ENCODE measurements around the gene STXBP1. TPM values are rescaled to one million over a fixed set of nuclear protein-coding genes. Genes with fewer than 3 reads are reported as not detected.

Gene STXBP1
- total and polyA plus RNA-seq, 9 of the 15 experiments (the other 6 are each of a cell fraction or from before 2014, with no cell fraction given): 4.6 to 35.1 (median 9.7) TPM

- TF ChIP-seq CREB3L1 (IDR thresholded peaks at IDR 0.05; ENCODE audit: borderline replicate concordance, low read depth) (peak; percentile 76; the same call in 1 of the 2 replicates), USF1 (CRISPR knock-in tag; IDR thresholded peaks at IDR 0.05) (peak; percentile 89), ZNF282 (CRISPR knock-in tag; IDR thresholded peaks at IDR 0.05) (no peak), BRCA1 (IDR thresholded peaks at IDR 0.05) (no peak), BRCA1 (CRISPR knock-in tag; IDR thresholded peaks at IDR 0.05) (no peak), RREB1 (CRISPR knock-in tag; IDR thresholded peaks at IDR 0.05) (peak; percentile 44; the same call in 1 of the 2 replicates), RUNX1 (IDR thresholded peaks at IDR 0.05; ENCODE audit: low read depth) (no peak), POLR3G (IDR thresholded peaks at IDR 0.05; ENCODE audit: extremely low read depth, insufficient read length, insufficient replicate concordance) (no peak), MBD1 (CRISPR knock-in tag; IDR thresholded peaks at IDR 0.05) (no peak)
- TF ChIP-seq, protein P1, sequence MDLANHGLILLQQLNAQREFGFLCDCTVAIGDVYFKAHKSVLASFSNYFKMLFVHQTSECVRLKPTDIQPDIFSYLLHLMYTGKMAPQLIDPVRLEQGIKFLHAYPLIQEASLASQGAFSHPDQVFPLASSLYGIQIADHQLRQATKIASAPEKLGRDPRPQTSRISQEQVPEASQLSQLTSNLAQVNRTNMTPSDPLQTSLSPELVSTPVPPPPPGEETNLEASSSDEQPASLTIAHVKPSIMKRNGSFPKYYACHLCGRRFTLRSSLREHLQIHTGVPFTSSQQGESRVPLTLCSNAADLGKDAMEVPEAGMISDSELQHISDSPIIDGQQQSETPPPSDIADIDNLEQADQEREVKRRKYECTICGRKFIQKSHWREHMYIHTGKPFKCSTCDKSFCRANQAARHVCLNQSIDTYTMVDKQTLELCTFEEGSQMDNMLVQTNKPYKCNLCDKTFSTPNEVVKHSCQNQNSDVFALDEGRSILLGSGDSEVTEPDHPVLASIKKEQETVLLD (IDR thresholded peaks at IDR 0.05): no peak
- TF ChIP-seq, protein P2, sequence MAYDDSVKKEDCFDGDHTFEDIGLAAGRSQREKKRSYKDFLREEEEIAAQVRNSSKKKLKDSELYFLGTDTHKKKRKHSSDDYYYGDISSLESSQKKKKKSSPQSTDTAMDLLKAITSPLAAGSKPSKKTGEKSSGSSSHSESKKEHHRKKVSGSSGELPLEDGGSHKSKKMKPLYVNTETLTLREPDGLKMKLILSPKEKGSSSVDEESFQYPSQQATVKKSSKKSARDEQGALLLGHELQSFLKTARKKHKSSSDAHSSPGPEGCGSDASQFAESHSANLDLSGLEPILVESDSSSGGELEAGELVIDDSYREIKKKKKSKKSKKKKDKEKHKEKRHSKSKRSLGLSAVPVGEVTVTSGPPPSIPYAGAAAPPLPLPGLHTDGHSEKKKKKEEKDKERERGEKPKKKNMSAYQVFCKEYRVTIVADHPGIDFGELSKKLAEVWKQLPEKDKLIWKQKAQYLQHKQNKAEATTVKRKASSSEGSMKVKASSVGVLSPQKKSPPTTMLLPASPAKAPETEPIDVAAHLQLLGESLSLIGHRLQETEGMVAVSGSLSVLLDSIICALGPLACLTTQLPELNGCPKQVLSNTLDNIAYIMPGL (CRISPR knock-in tag; IDR thresholded peaks at IDR 0.05): no peak
- TF ChIP-seq, protein P3, sequence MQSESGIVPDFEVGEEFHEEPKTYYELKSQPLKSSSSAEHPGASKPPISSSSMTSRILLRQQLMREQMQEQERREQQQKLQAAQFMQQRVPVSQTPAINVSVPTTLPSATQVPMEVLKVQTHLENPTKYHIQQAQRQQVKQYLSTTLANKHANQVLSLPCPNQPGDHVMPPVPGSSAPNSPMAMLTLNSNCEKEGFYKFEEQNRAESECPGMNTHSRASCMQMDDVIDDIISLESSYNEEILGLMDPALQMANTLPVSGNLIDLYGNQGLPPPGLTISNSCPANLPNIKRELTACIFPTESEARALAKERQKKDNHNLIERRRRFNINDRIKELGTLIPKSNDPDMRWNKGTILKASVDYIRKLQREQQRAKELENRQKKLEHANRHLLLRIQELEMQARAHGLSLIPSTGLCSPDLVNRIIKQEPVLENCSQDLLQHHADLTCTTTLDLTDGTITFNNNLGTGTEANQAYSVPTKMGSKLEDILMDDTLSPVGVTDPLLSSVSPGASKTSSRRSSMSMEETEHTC (IDR thresholded peaks at IDR 0.05): peak; percentile 85
Measured at GRCh38 chr9:127698985-127699670, 87.1 kb downstream of the STXBP1 start (continued).

Data from K562 (cell line).